ENCODE measurements around the gene PKDREJ. TPM values are rescaled to one million over a fixed set of nuclear protein-coding genes. Genes with fewer than 3 reads are reported as not detected.
A peak's percentile ranks its signal among the peaks of the same experiment; 100 is the strongest.

The PKDREJ gene
- total and polyA plus RNA-seq, 5 experiments from 2014 or later, result not detected

- Mint-ChIP-seq H3K4me1 (peaks cover 6 to 33% (median 26%) of the 10 kb centered on the region in 4 donors), H3K27me3 (no peaks in the 10 kb centered on the region), H3K27ac (peak overlapping the region in 5 of 10 donors; percentile 12 to 81 (median 78)), H3K36me3 (peaks cover 0 to 2% (median 0%) of the 10 kb centered on the region in 3 donors), H3K9me3 (peaks cover 0 to 7% (median 0%) of the 10 kb centered on the region in 9 donors), H3K4me3 (peak overlapping the region in 7 of 10 donors; percentile 82 to 91 (median 83))
- ATAC-seq (no peak), DNase-seq (no peak)
- POLR2A ChIA-PET, result interaction anchor here (1.5 kb wide), 1 partner anchor 16 kb away, joined by 3 read pairs; the partner anchor contains the start of gene TTC38
Observed at GRCh38 chr22:46251816-46252380, 11.2 kb downstream of the PKDREJ start.

DNA sequence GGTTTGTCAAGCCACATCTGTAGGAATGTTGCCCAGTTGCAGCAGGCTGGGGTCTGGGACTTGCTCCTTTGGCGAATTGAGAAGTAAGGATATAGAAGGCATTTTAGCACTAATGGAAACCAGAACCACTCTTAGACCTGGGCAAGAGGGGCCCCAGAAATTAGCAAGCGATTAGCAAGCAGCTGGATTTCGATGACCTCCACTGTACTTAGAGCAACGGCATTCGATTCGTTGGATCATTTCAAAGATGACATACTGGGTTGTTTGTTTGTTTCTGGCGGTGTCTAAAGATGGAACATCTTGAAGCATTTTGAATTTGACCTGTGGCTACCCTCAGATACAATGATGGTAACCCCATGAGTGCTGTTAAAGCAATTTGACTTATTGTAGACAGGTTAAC is 11.9 kb downstream of the PKDREJ start:
- DNase-seq, result no peak
- peaks cover 0 to 3% (median 0%) of the 10 kb centered on the region in 3 donors for H3K36me3 Mint-ChIP-seq
- peak overlapping the region; percentile 76 to 91 (median 84) for H3K4me3 Mint-ChIP-seq
- H3K4me1 Mint-ChIP-seq, result peaks cover 6 to 38% (median 29%) of the 10 kb centered on the region in 4 donors
- peaks cover 0 to under 1% (median 0%) of the 10 kb centered on the region in 9 donors for H3K9me3 Mint-ChIP-seq
- no peaks in the 10 kb centered on the region for H3K27me3 Mint-ChIP-seq
- ATAC-seq, result no peak
- POLR2A ChIA-PET, result interaction anchor here (1.1 to 2.1 kb wide), 4 partner anchors 8 to 110 kb away, joined by 3 to 7 read pairs (median 4); partner anchors contain the start of gene TTC38
- peak overlapping the region; percentile 51 to 87 (median 81) for H3K27ac Mint-ChIP-seq

DNA sequence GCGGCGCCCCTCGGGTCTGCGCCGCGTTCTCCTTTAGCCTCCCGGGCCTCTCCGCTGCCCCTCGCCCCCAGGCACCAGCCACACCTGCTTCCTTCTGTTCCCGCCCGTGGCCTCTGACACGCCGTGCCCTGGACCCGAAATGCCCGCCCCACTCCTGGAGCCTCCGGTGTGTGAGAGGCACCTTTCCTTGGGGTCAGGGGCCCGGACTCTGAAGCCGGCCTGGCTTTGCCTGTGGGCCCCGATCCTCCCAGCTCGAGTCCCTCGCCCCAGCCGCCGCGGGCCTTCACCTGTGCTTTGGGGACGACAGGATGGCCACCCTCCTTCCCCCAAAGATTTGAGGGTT is 12.4 kb downstream of the PKDREJ start:
- Mint-ChIP-seq H3K36me3 (peaks cover 0 to 4% (median 0%) of the 10 kb centered on the region in 3 donors), H3K27me3 (no peaks in the 10 kb centered on the region), H3K9me3 (no peaks in the 10 kb centered on the region), H3K4me1 (peaks cover 6 to 41% (median 30%) of the 10 kb centered on the region in 4 donors), H3K27ac (peak overlapping the region; percentile 51 to 86 (median 80)), H3K4me3 (peak overlapping the region; percentile 76 to 91 (median 84))
- DNase-seq, result peak in 1 of 10 donors; percentile 9
- no peak for ATAC-seq
- POLR2A ChIA-PET, result interaction anchor here (1.0 to 2.1 kb wide), 10 partner anchors 9 to 215 kb away, joined by 3 to 11 read pairs (median 4); partner anchors contain the start of genes GTSE1, PPARA and TTC38

DNA sequence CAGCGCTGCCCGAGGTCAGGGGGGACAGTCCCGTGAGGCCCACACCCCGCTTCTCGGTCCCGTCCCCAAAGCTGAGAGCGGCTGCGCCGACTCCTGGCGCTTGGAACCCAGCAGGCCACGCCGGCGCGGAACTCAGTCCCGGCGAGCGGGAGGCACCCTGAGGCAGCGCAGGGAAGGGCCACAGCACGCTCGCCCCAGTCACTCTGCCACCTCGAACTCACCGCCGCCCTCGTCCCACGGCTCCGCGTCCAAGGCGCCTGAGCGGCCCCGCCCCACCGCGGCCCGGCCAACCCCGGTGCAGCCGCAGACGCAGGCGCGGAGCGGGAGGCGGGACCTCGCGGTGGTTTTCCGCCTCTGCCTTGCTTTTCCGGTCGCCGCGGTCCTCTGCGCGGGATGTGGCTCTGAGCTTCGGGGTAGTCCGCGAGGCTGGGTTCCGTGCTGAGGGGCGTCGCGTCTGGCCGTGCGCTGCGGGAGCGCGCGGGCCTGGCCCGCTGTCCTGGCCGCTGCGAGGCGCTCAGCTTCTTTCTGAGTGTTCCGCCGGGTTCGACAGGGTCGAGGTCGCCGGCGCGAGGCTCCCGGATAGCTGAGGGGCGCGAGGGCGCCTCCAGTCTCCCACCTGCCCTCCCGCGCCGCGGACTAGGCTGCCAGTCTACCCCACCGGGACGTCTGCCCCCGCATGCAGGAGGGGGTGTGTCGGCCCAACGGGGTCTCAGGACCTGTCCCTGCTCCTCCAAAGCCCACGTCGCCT is 12.9 kb downstream of the PKDREJ start, which contains the start of gene CDPF1:
TSS of gene CDPF1 (minus strand) at position 259 of the 748 bp plus-strand sequence. CDS start 2,009 bp downstream, outside the sequence.
- Mint-ChIP-seq H3K9me3 (no peaks in the 10 kb centered on the region), H3K27me3 (no peaks in the 10 kb centered on the region), H3K27ac (peak within 1 kb of the TSS; percentile 51 to 87 (median 81)), H3K4me1 (peaks cover 6 to 43% (median 32%) of the 10 kb centered on the region in 4 donors), H3K36me3 (peaks cover 0 to 6% (median 0%) of the 10 kb centered on the region in 3 donors), H3K4me3 (peak within 1 kb of the TSS; percentile 76 to 91 (median 84))
- POLR2A ChIA-PET, result interaction anchor here (0.7 to 2.1 kb wide), 11 partner anchors 9 to 1023 kb away, joined by 3 to 11 read pairs (median 3); partner anchors contain the start of genes GTSE1, PPARA and TTC38
- ATAC-seq, result peak; percentile 92 to 95
- DNase-seq, result peak; percentile 80 to 91 (median 86)

GRCh38 chr22:46247443-46247975 is 15.6 kb downstream of the PKDREJ start:
- H3K4me1 Mint-ChIP-seq, result peaks cover 6 to 41% (median 30%) of the 10 kb centered on the region in 4 donors
- H3K36me3 Mint-ChIP-seq, result peaks cover 0 to 19% (median 4%) of the 10 kb centered on the region in 3 donors
- no peak for ATAC-seq
- POLR2A ChIA-PET, result interaction anchor here (1.6 kb wide), 1 partner anchor 9 kb away, joined by 4 read pairs; no protein-coding TSS in a partner anchor
- H3K9me3 Mint-ChIP-seq, result no peaks in the 10 kb centered on the region
- no peak for DNase-seq
- H3K4me3 Mint-ChIP-seq, result peak overlapping the region in 2 of 10 donors; percentile 36 to 79
- no peaks in the 10 kb centered on the region for H3K27me3 Mint-ChIP-seq
- no peak overlapping the region for H3K27ac Mint-ChIP-seq

GRCh38 chr22:46246178-46246577 is 17.0 kb downstream of the PKDREJ start:
- Mint-ChIP-seq H3K27ac (peak overlapping the region in 2 of 10 donors; percentile 28 to 77), H3K9me3 (no peaks in the 10 kb centered on the region)

DNA sequence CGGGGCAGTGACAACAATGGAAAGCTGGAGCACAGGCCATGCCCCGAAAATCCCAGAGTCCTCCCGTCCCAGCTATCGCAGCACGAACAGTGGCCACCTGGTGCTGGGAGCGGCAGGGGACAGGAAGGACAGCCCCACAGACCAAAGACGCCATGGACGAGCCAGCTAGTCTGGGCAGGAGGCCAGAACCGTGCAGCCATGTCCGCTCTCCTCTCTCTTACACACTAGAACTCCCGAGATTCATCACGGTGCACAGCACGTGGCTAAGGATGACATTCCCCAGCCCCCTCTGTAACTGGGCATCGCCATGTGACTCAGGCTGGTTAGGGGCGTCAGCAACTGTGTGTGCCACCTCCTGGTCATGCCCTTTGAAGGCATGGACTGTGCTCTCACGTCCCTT is 17.6 kb downstream of the PKDREJ start:
- no peak overlapping the region for H3K27ac Mint-ChIP-seq
- no peaks in the 10 kb centered on the region for H3K27me3 Mint-ChIP-seq
- peaks cover 4 to 32% (median 20%) of the 10 kb centered on the region in 4 donors for H3K4me1 Mint-ChIP-seq
- DNase-seq (no peak), ATAC-seq (no peak)
- no peaks in the 10 kb centered on the region for H3K9me3 Mint-ChIP-seq
- POLR2A ChIA-PET, result no interaction called here
- no peak overlapping the region for H3K4me3 Mint-ChIP-seq
- peaks cover 0 to 19% (median 4%) of the 10 kb centered on the region in 3 donors for H3K36me3 Mint-ChIP-seq

More at GRCh38 chr22:46246178-46246577, 17.0 kb downstream of the PKDREJ start:
- no peaks in the 10 kb centered on the region for H3K27me3 Mint-ChIP-seq
- POLR2A ChIA-PET, result interaction anchor here (0.5 to 1.6 kb wide), 2 partner anchors 7 to 95 kb away, joined by 4 to 6 read pairs; no protein-coding TSS in a partner anchor
- ATAC-seq (no peak), DNase-seq (no peak)
- H3K4me3 Mint-ChIP-seq, result no peak overlapping the region
- peaks cover 0 to 19% (median 4%) of the 10 kb centered on the region in 3 donors for H3K36me3 Mint-ChIP-seq
- H3K4me1 Mint-ChIP-seq, result peaks cover 2 to 34% (median 22%) of the 10 kb centered on the region in 4 donors

DNA sequence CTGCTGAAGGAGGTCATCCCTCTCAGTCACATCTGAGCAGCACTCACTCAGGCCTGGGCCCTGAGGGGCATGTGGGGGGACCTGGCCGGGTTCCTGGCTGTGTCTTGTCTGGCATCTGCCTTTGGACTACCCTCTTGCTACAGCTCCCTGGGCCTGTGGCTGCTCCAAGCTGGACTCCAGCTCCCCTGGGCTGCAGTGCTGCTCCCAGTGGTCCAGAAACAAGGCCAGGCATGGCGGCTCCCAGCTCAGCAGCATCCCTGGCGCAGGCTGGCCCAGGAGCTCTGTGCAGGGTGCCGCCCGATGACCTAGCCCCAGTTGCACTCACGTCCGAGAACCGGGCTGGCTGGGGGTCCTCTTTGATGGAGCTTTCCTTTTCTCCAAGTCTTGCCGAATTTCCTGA is 18.4 kb downstream of the PKDREJ start:
- Mint-ChIP-seq H3K36me3 (peaks cover 0 to 19% (median 4%) of the 10 kb centered on the region in 3 donors), H3K4me3 (no peak overlapping the region), H3K9me3 (no peaks in the 10 kb centered on the region), H3K4me1 (peaks cover 6 to 39% (median 27%) of the 10 kb centered on the region in 4 donors), H3K27ac (no peak overlapping the region), H3K27me3 (no peaks in the 10 kb centered on the region)
- ATAC-seq (no peak), DNase-seq (no peak)
- POLR2A ChIA-PET, result no interaction called here

- POLR2A ChIA-PET, result interaction anchor here (1.0 kb wide), 1 partner anchor 8 kb away, joined by 4 read pairs; the partner anchor contains the start of gene CDPF1
- no peak for DNase-seq
- no peak overlapping the region for H3K4me3 Mint-ChIP-seq
- H3K4me1 Mint-ChIP-seq, result peaks cover 9 to 34% (median 27%) of the 10 kb centered on the region in 4 donors
- peaks cover 0 to 2% (median 0%) of the 10 kb centered on the region in 9 donors for H3K9me3 Mint-ChIP-seq
- H3K27me3 Mint-ChIP-seq, result no peaks in the 10 kb centered on the region
- H3K27ac Mint-ChIP-seq, result no peak overlapping the region
- peaks cover 0 to 24% (median 11%) of the 10 kb centered on the region in 3 donors for H3K36me3 Mint-ChIP-seq
- no peak for ATAC-seq
Observed at GRCh38 chr22:46242076-46242475, 21.1 kb downstream of the PKDREJ start.

DNA sequence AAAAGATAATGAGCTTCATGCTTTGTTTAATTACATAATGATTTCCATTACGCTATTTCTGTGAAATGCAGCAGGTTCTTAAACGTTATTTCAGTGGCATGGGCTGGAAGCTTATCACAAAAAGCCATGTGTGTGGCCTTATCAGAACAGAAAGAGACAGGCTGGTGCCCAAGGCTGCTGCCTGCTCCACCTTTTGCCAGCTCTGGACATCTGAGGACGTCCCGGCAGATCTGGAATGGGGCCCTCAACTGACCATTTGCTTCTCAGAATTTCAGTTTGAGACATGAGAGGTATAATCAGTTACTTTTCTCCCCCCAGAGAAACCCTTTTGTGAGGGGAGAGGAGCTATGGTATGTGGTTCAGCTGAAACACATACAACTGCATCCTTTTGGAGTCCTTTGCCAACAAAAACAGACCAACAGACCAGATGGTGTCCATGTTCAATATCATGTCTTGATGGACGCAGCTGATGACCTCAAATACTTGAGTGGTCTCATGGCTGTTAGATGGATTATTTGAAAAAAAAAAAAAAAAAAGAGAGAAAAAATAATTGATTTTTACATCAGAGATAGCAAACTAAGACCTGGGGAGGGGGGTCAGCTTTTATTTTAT is 21.6 kb downstream of the PKDREJ start:
- POLR2A ChIA-PET, result interaction anchor here (1.0 kb wide), 1 partner anchor 9 kb away, joined by 4 read pairs; the partner anchor contains the start of gene CDPF1
- DNase-seq (no peak), ATAC-seq (no peak)
- Mint-ChIP-seq H3K27ac (peak overlapping the region in 2 of 10 donors; percentile 22 to 49), H3K9me3 (peaks cover 0 to 2% (median 0%) of the 10 kb centered on the region in 9 donors), H3K4me1 (peaks cover 9 to 29% (median 24%) of the 10 kb centered on the region in 4 donors), H3K36me3 (peaks cover 0 to 25% (median 16%) of the 10 kb centered on the region in 3 donors), H3K27me3 (no peaks in the 10 kb centered on the region), H3K4me3 (peak overlapping the region in 1 of 10 donors; percentile 24)

GRCh38 chr22:46240907-46241306 is 22.2 kb downstream of the PKDREJ start:
- POLR2A ChIA-PET, result interaction anchor here (1.0 kb wide), 1 partner anchor 9 kb away, joined by 4 read pairs; the partner anchor contains the start of gene CDPF1
- no peak overlapping the region for H3K27ac Mint-ChIP-seq
- peaks cover 0 to 2% (median 0%) of the 10 kb centered on the region in 9 donors for H3K9me3 Mint-ChIP-seq
- H3K36me3 Mint-ChIP-seq, result peaks cover 0 to 29% (median 18%) of the 10 kb centered on the region in 3 donors
- ATAC-seq (no peak), DNase-seq (no peak)
- no peaks in the 10 kb centered on the region for H3K27me3 Mint-ChIP-seq
- H3K4me3 Mint-ChIP-seq, result no peak overlapping the region
- peaks cover 9 to 26% (median 22%) of the 10 kb centered on the region in 4 donors for H3K4me1 Mint-ChIP-seq

Measured in naive thymus-derived CD8-positive, alpha-beta T cell (primary cell).